Tibial artery (tissue), 4 donors: ENCODE measurements around the gene PTPN13.
A peak's percentile ranks its signal among the peaks of the same experiment; 100 is the strongest.

Source experiments
- DNase-seq, 2 donors: peaks; one replicate each; pipeline ENCODE4 v3.0.0-alpha.2; 2019
- H3K27ac ChIP-seq, 2 donors: fragments of 200-600 bp; sonication (generic) in 1 of 2; 1 replicate in 1 of 2; 2 replicates in 1 of 2; pipeline ENCODE4 v1.5.1; 2018 to 2019; ENCODE audit warnings: mild to moderate bottlenecking in 1 of 2
- H3K27me3 ChIP-seq, 2 donors: fragments of 200-600 bp; sonication (generic) in 1 of 2; one replicate each; pipeline versions ENCODE4 v1.5.1 to v1.6.0; 2016 to 2019
- H3K36me3 ChIP-seq, 3 donors: fragments of 200-600 bp; sonication (generic) in 2 of 3; one replicate each; pipeline ENCODE4 v1.5.1; 2016 to 2019; ENCODE audit warnings: mild to moderate bottlenecking in 2 of 3
- H3K4me1 ChIP-seq, 4 donors: fragments of 200-600 bp; sonication (generic) in 2 of 4; 1 replicate in 3 of 4; 2 replicates in 1 of 4; pipeline ENCODE4 v1.5.1; 2016 to 2019
- H3K4me3 ChIP-seq, 2 donors: fragments of 200-600 bp; sonication (generic) in 1 of 2; 1 replicate in 1 of 2; 2 replicates in 1 of 2; pipeline ENCODE4 v1.5.1; 2018 to 2019; ENCODE audit warnings: mild to moderate bottlenecking in 2 of 2
- H3K9me3 ChIP-seq, 3 donors: fragments of 200-600 bp; sonication (generic) in 1 of 3; one replicate each; pipeline ENCODE4 v1.5.1; 2016 to 2019
- intact Hi-C: fragments of 100-400 bp; cut with DNase I; formaldehyde crosslinking; loops from one replicate; pipeline ENCODE4 v1.15.0; 2023; ENCODE audit warnings: low total_unique reads
- TF ChIP-seq, protein P1 (sequence below), 2 experiments: fragments of 200-600 bp in 1 of 2; fragments of 450-650 bp in 1 of 2; IDR thresholded peaks; one replicate each; pipeline ENCODE4 v1.5.1; 2017 to 2019; ENCODE audit warnings: antibody characterized with exemption in 2 of 2, mild to moderate bottlenecking in 1 of 2, moderate library complexity in 1 of 2

The PTPN13 gene

DNA sequence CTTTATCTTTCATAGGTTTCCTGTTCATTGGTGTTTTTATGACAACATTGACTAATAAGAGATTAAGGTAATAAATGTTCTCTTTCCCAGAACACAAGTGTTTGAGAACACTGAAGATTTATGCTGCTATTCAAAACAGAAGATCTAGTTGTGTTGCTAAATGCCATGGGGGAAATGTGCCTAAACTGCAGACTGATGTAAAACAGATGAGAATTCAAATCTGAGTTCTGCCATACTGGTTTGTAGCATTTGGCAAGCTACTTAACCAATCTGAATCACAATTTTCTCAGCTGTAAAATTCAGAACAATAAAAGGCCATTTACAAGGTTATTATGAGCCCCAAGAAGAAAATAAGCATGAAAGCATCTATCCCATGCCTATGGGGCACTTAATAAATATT, 252.8 kb downstream of the PTPN13 start:
- intact Hi-C loops, result no loop called here
- H3K36me3 ChIP-seq, result no peaks in the 10 kb centered on the region
- H3K27me3 ChIP-seq, result no peaks in the 10 kb centered on the region
- peaks cover 0 to 5% (median 0%) of the 10 kb centered on the region in 4 donors for H3K4me1 ChIP-seq
- no peak overlapping the region for H3K4me3 ChIP-seq
- no peak for DNase-seq
- no peak overlapping the region for H3K27ac ChIP-seq
- TF ChIP-seq, protein P1, sequence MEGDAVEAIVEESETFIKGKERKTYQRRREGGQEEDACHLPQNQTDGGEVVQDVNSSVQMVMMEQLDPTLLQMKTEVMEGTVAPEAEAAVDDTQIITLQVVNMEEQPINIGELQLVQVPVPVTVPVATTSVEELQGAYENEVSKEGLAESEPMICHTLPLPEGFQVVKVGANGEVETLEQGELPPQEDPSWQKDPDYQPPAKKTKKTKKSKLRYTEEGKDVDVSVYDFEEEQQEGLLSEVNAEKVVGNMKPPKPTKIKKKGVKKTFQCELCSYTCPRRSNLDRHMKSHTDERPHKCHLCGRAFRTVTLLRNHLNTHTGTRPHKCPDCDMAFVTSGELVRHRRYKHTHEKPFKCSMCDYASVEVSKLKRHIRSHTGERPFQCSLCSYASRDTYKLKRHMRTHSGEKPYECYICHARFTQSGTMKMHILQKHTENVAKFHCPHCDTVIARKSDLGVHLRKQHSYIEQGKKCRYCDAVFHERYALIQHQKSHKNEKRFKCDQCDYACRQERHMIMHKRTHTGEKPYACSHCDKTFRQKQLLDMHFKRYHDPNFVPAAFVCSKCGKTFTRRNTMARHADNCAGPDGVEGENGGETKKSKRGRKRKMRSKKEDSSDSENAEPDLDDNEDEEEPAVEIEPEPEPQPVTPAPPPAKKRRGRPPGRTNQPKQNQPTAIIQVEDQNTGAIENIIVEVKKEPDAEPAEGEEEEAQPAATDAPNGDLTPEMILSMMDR (IDR thresholded peaks at IDR 0.05), result no peak
- H3K9me3 ChIP-seq, result no peaks in the 10 kb centered on the region

DNA sequence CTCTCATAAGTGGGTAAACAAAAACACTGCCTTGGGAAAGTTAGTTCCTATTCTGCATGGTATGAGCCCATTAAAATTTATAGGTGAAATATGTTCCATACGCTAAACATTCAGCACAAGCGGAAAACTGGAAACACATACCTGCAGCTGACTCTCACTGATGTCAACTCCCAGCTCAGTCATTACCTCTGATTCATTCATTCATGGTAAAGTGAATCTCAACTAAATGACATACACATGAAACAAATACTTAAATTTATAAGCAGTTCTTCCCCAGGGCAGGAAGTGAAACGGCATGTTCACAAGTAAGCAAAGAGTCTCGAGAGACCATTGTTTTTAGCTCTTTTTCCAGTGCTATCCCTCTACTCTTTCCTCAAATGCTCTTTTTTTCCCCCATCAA, 253.5 kb downstream of the PTPN13 start:
- H3K36me3 ChIP-seq, result no peaks in the 10 kb centered on the region
- intact Hi-C loops, result no loop called here
- no peaks in the 10 kb centered on the region for H3K9me3 ChIP-seq
- TF ChIP-seq, protein P1 (IDR thresholded peaks at IDR 0.05), result no peak
- DNase-seq, result no peak
- H3K27ac ChIP-seq, result no peak overlapping the region
- H3K4me1 ChIP-seq, result peaks cover 0 to 5% (median 0%) of the 10 kb centered on the region in 4 donors
- H3K4me3 ChIP-seq, result peak overlapping the region in 1 of 2 donors; percentile 3
- H3K27me3 ChIP-seq, result no peaks in the 10 kb centered on the region

DNA sequence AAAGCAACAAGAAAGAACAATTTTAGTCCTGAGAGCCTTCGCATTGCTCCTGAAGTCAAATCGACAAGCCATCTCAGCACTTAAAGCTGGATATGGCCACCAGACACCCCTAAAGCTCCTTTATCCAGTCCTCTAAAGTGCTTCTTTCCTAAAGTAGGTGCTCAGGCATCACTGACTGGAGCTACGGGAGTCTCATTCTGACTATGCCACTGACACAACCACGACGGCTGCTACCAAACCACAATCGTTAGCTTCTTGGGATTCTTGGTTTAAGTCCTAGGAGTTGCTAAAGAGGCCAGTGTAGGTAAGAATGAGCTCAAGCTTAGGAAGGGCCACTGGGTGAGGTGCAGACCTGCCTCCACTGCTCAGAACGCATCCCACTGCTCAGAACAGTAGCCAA, 254.0 kb downstream of the PTPN13 start:
- DNase-seq, result no peak
- intact Hi-C loops, result no loop called here
- no peaks in the 10 kb centered on the region for H3K9me3 ChIP-seq
- no peaks in the 10 kb centered on the region for H3K36me3 ChIP-seq
- H3K4me3 ChIP-seq, result peak overlapping the region; percentile 3 to 10
- H3K27me3 ChIP-seq, result no peaks in the 10 kb centered on the region
- peaks cover 0 to 5% (median 0%) of the 10 kb centered on the region in 4 donors for H3K4me1 ChIP-seq
- no peak overlapping the region for H3K27ac ChIP-seq
- TF ChIP-seq, protein P1 (IDR thresholded peaks at IDR 0.05), result no peak

DNA sequence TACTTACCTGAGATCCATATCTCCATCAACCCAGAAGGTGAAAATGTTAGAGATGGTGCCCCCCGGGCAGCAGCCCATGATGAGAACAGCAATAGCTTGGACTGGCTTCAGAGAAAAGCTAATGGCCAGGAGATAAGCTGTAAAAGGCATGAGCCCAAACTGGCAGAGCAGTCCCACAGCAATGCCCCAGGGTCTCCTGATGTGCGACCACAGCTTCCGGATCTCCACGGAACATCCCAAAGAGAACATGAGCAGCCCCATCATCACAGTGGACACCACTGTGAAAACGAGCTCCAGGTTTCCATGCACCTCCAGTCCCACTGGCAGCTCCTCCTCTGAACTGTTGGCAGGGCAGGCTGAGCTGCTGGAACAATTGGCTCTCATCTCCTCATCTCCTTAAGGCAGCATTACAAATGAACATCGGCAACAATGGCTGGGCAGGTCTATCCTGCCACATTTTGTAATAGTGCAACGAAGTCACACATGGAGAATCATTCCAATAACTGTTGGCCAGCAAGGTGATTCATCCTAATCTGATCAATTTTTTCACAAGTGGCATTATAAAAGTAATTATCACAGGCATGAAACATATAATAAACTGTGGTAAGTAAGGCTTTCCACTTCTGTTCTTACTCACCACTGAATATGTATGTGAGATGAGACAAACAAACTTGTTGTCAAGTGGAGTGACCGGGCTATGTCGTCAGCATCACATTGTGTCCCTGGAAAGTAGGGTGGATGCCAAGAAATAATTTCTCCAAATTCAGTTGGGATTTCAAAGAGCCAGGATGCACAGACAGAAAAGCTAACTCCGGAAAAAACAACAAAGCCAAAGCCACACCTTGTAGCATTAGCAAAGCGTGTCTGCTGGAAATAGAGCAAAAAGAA, 254.9 kb downstream of the PTPN13 start, which contains the start of gene SLC10A6:
Gene SLC10A6 (minus strand): TSS at position 653 of the 888 bp plus-strand sequence. CDS start 269 bp downstream, at position 384.
- Histone ChIP-seq H3K4me3 (peak within 1 kb of the TSS; percentile 10 to 18), H3K27ac (no peak within 1 kb of the TSS), H3K36me3 (no peaks in the 10 kb centered on the region), H3K27me3 (no peaks in the 10 kb centered on the region), H3K9me3 (no peaks in the 10 kb centered on the region), H3K4me1 (peaks cover 0 to 5% (median 0%) of the 10 kb centered on the region in 4 donors)
- TF ChIP-seq, protein P1 (IDR thresholded peaks at IDR 0.05), result no peak
- DNase-seq, result no peak
- intact Hi-C loops, result no loop called here

DNA sequence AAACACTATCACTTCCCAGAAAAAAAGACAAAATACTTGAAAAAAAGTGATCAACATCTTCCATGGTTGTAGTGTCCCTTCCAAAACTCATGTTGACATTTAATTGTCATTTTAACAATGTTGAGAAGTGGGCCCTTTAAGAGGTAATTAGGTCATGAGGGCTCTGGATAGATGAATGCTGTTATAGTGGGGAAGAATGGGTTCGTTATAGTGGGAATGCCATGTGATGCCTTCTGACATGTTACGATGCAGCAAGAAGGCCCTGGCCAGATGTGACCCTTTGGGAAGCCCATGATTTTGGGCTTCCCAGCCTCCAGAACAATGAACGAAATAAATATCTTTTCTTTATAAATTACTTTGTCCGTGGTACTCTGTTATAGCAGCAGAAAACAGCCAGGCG, 259.1 kb downstream of the PTPN13 start:
- no peak overlapping the region for H3K4me3 ChIP-seq
- no peak for DNase-seq
- H3K36me3 ChIP-seq, result no peaks in the 10 kb centered on the region
- TF ChIP-seq, protein P1 (IDR thresholded peaks at IDR 0.05), result no peak
- H3K9me3 ChIP-seq, result no peaks in the 10 kb centered on the region
- no peaks in the 10 kb centered on the region for H3K27me3 ChIP-seq
- peaks cover 0 to 5% (median 0%) of the 10 kb centered on the region in 4 donors for H3K4me1 ChIP-seq
- intact Hi-C loops, result no loop called here
- no peak overlapping the region for H3K27ac ChIP-seq
